C4-2B (cell line): Measurements from ENCODE around the gene TPK1.

Source experiments
- H3K27ac ChIP-seq: fragments of 450-650 bp; 2 replicates; pipeline ENCODE4 v1.5.1; 2017
- ZFX ChIP-seq: fragments of 450-650 bp; IDR thresholded peaks from 2 replicates; pipeline ENCODE4 v1.6.1; 2017
- TF ChIP-seq, protein P1 (sequence below): fragments of 450-650 bp; conservative IDR thresholded peaks from 2 replicates; pipeline ENCODE4 v1.5.1; 2017; ENCODE audit warnings: mild to moderate bottlenecking

Gene TPK1

DNA sequence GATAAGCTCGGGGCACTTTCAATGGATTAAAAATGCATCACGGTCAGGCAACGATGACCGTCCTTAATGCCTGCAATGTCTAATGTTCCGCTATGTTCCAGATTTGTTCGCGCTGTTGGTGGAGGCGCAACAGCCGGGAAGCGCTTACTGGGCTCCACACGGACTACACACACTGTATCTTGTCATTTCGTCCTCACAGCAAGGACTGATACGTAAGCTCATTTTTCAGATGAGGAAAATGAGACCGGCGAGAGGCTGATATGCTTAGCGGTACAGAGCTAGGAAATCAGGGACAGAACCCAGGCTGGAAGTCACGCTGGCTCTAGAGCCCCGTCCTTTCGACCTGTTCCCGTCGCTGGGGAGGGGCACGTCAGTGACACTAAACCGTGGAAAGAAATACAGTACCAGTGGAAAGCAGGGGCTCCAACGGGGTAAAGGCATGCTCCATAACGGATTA, 670 bp downstream of the TPK1 start:
- TF ChIP-seq, protein P1, sequence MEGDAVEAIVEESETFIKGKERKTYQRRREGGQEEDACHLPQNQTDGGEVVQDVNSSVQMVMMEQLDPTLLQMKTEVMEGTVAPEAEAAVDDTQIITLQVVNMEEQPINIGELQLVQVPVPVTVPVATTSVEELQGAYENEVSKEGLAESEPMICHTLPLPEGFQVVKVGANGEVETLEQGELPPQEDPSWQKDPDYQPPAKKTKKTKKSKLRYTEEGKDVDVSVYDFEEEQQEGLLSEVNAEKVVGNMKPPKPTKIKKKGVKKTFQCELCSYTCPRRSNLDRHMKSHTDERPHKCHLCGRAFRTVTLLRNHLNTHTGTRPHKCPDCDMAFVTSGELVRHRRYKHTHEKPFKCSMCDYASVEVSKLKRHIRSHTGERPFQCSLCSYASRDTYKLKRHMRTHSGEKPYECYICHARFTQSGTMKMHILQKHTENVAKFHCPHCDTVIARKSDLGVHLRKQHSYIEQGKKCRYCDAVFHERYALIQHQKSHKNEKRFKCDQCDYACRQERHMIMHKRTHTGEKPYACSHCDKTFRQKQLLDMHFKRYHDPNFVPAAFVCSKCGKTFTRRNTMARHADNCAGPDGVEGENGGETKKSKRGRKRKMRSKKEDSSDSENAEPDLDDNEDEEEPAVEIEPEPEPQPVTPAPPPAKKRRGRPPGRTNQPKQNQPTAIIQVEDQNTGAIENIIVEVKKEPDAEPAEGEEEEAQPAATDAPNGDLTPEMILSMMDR: no peak
- TF ChIP-seq ZFX: no peak
- peak overlapping the region; percentile 69 for H3K27ac ChIP-seq

DNA sequence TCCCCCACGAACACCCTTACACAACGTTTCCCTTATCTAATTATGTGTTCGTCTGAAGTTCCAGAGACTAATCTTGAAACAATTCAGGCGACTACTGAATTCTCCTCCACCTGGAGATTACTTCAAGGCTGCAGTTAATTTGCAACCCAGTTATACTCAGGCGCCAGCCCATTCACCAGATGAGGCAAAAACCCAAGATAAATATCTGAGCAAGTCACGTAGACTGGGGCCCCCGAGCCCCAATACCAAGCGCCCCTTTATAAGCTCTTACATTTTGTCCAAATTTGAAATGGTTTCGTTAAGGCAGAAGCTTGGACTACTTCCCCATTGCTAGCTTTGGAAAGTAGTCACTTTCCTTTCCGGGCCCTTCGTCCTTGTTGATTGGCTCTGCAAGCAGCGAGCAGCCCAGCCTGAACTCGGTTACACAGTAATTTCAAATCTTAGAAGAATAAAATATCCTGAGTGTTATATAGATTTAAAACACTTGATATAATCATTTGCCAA, 1.2 kb downstream of the TPK1 start:
- TF ChIP-seq ZFX: no peak
- TF ChIP-seq, protein P1: no peak
- peak overlapping the region; percentile 69 for H3K27ac ChIP-seq

- TF ChIP-seq, protein P1: no peak
- TF ChIP-seq ZFX: no peak
- no peak overlapping the region for H3K27ac ChIP-seq
Measured at GRCh38 chr7:144830811-144831210, 5.0 kb downstream of the TPK1 start.

DNA sequence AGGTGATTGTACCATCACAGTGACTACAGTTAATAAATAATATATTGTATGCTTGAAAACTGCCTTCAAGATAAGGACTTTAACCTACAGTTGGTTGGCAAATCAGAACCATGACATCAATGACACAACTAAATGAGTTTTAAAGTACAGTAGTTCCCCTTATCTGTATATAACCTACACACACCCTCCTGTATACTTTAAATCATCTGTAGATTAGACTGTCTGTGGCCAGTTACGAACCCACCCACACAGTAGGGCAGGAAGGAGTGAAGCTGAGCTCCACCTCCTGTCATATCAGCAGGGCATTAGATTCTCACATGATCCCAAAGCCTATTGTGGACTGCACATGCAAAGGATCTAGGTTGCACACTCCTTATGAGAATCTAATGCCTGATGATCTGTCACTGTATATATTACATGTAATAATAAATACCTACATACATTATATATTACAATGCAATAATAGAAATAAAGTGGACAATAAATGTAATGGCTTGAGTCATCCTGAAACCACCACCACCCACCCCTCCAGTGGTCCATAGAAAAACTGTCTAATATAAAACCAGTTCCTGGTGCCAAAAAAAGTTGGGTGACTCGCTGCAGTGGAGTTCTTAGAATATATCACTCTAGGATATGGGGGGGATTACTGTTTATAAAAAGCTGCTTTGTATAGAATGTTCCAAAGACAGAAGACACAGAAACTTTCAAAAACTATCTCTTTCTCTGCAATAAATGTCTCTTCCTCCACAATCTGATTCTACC, 5.6 kb downstream of the TPK1 start:
- TF ChIP-seq, protein P1: no peak
- TF ChIP-seq ZFX: no peak
- H3K27ac ChIP-seq: no peak overlapping the region

DNA sequence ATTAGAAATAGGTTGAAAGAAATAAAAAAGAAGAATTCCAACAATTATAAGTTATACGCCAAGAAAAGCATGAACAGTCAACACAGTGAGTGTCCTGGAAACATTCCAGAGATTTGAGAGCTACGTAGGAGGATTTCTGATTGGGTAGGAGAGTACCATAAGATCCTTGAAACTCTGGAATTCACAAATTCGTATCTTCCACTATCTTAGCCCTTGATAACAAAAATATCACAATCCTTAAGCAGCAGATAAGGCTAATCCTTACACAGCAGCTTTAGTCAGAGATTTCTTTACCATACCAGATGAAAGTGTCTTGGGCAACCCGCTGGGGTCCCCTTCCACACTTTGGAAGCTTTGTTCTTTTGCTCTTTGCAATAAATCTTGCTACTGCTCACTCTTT, 8.2 kb downstream of the TPK1 start:
- TF ChIP-seq, protein P1: no peak
- no peak for TF ChIP-seq ZFX
- no peak overlapping the region for H3K27ac ChIP-seq

DNA sequence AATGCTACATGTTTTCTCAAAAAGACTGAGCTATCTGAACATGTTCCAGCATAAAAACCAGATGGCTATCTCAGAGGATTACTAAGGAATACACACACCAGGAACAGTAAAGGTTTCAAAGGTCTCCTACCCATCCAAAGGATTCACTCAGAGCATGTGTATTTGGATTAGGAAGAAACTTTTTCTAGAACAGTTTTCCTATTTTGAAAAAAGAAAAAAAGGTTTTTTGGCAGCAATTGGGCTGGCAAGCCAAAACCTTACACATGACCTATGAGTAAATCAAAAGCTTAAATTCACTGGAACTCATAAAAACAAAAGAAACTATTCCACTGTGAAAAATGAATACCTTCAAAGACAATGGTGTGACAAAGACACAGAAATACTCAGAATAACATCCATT, 9.6 kb downstream of the TPK1 start:
- TF ChIP-seq, protein P1: no peak
- no peak for TF ChIP-seq ZFX
- no peak overlapping the region for H3K27ac ChIP-seq

GRCh38 chr7:144824360-144824759, 11.5 kb downstream of the TPK1 start:
- H3K27ac ChIP-seq: no peak overlapping the region
- TF ChIP-seq, protein P1: no peak
- no peak for TF ChIP-seq ZFX
